Prostate gland (tissue), 2 donors: ENCODE data around the gene TGFB1.

Source experiments
- POLR2A ChIP-seq: fragments of 450-650 bp; IDR thresholded peaks from one replicate; pipeline ENCODE4 v1.6.1; 2016; ENCODE audit warnings: antibody characterized with exemption, mild to moderate bottlenecking
- POLR2AphosphoS5 ChIP-seq: sonication (generic); formaldehyde crosslinking; IDR thresholded peaks from one replicate; pipeline ENCODE4 v1.6.1; 2017; ENCODE audit warnings: antibody characterized with exemption
- TF ChIP-seq, protein P1 (sequence below), 4 experiments: fragments of 200-600 bp in 2 of 4; fragments of 450-650 bp in 2 of 4; sonication (generic) in 2 of 4; IDR thresholded peaks; 1 replicate in 3 of 4; 2 replicates in 1 of 4; pipeline ENCODE4 v1.5.1; 2016 to 2019; ENCODE audit warnings: antibody characterized with exemption in 4 of 4, mild to moderate bottlenecking in 2 of 4, moderate library complexity in 2 of 4

DNA sequence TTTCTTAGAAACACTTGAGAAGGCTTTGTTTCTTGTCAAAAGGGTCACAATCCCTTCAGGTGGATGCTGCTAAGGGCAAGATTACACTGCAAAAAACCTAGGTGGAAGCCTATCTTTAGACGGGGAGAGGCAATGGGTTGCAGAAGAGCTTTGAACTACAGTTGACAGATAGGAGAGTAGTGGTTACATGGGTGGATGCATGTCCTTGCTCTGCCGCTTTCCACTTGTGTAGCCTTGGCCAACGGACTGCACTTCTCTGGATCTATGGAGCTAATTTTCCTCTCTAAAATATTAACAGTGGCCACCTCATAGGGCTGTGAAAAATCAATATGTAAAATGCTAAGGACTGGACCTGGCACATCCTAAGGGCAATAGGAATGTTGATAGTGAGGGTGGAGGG, 44.9 kb upstream of the TGFB1 start:
- TF ChIP-seq, protein P1, sequence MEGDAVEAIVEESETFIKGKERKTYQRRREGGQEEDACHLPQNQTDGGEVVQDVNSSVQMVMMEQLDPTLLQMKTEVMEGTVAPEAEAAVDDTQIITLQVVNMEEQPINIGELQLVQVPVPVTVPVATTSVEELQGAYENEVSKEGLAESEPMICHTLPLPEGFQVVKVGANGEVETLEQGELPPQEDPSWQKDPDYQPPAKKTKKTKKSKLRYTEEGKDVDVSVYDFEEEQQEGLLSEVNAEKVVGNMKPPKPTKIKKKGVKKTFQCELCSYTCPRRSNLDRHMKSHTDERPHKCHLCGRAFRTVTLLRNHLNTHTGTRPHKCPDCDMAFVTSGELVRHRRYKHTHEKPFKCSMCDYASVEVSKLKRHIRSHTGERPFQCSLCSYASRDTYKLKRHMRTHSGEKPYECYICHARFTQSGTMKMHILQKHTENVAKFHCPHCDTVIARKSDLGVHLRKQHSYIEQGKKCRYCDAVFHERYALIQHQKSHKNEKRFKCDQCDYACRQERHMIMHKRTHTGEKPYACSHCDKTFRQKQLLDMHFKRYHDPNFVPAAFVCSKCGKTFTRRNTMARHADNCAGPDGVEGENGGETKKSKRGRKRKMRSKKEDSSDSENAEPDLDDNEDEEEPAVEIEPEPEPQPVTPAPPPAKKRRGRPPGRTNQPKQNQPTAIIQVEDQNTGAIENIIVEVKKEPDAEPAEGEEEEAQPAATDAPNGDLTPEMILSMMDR (IDR thresholded peaks at IDR 0.05) = no peak
- TF ChIP-seq POLR2AphosphoS5 = no peak
- TF ChIP-seq POLR2A = no peak
